MCF 10A (cell line): Measurements from ENCODE around the gene RELL1. TPM values are rescaled to one million over a fixed set of nuclear protein-coding genes. Genes with fewer than 3 reads are reported as not detected.

Experiments used
- BruUV-seq: library from RNA; stranded (reverse); fragments of 400-500 nt; replicated peaks from 2 replicates; lab custom pipeline; 2021; lab: Mats Ljungman, UMichigan
- CTCF ChIA-PET: fragments of 300-600 bp; sonication (Branson Sonifier 250); formaldehyde crosslinking; extraction: SDS; loops from one replicate; lab custom pipeline; 2021; ENCODE audit warnings: antibody characterized with exemption, inconsistent platforms; lab: Yijun Ruan, JAX
- POLR2A ChIA-PET: fragments of 300-600, 350-650 bp; sonication (Branson Sonifier 250); formaldehyde crosslinking; extraction: SDS; loops from one replicate; lab custom pipeline; 2020; ENCODE audit warnings: antibody characterized with exemption, inconsistent platforms; lab: Yijun Ruan, JAX
- DNase-seq: peaks from one replicate; pipeline ENCODE4 v3.0.0-alpha.2; 2018; ENCODE audit not compliant: unreplicated experiment
- H3K27ac Mint-ChIP-seq: one replicate; pipeline ENCODE4 v1.8.0; 2022; ENCODE audit warnings: mild to moderate bottlenecking, low read depth, mixed read lengths; ENCODE audit not compliant: unreplicated experiment
- H3K27me3 Mint-ChIP-seq: one replicate; pipeline ENCODE4 v1.8.0; 2022; ENCODE audit warnings: mixed read lengths; ENCODE audit not compliant: insufficient read depth, unreplicated experiment
- H3K36me3 Mint-ChIP-seq: one replicate; pipeline ENCODE4 v1.8.0; 2022; ENCODE audit warnings: mild to moderate bottlenecking, moderate library complexity, mixed read lengths; ENCODE audit not compliant: insufficient read depth, unreplicated experiment
- H3K4me1 Mint-ChIP-seq: one replicate; pipeline ENCODE4 v1.8.0; 2022; ENCODE audit warnings: mixed read lengths; ENCODE audit not compliant: insufficient read depth, unreplicated experiment
- H3K4me3 Mint-ChIP-seq: one replicate; pipeline ENCODE4 v1.8.0; 2022; ENCODE audit warnings: mild to moderate bottlenecking, moderate library complexity, mixed read lengths; ENCODE audit not compliant: unreplicated experiment
- H3K9me3 Mint-ChIP-seq: one replicate; pipeline ENCODE4 v1.8.0; 2022; ENCODE audit warnings: mixed read lengths; ENCODE audit not compliant: unreplicated experiment
- intact Hi-C: fragments of 100-400 bp; cut with micrococcal nuclease; formaldehyde crosslinking; loops from 2 replicates; pipeline ENCODE4 v1.14.1; 2022
- total RNA-seq: library from RNA; stranded (reverse); gene quantifications from 2 replicates; pipeline ENCODE4 v1.2.3, GENCODE V29; 2022
- TF ChIP-seq, protein P1 (sequence below): fragments of 200-600 bp; IDR thresholded peaks from one replicate; pipeline ENCODE4 v1.8.0; 2022; ENCODE audit warnings: antibody characterized with exemption, mild to moderate bottlenecking; ENCODE audit not compliant: unreplicated experiment

RELL1 gene
- total RNA-seq, 1 experiment from 2014 or later: 28.6 TPM

DNA sequence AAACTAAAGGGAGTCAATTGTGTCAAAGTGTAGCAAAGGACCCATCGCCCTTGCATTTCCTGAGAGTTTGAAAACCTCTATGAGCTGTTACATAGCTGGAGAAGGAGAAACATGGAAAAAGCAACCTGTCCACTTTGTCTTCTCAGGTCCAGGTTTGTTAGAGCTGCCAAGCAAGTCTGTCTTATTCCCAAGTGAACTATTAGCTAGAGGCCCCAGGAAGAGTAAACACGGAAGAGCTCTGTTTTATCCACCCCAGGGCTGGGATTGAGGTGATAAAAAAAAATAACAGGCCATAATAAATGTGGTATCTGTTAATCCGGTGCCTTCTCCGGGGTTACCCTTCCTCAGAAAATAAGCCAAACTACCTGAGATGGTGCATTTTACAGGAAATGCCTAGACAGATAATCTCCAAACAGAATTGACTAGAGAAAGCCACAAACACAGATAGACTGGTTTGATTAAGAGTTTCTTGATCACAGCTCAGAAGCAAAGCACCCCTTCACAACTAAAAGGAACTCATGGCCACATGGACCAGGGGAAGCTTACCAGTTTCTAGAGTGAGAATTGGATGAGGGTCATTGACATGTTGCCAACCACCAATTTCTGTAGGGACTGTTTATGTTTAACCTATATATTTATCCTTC is 35.9 kb upstream of the RELL1 start:
- Mint-ChIP-seq H3K27ac (no peak overlapping the region), H3K4me3 (no peak overlapping the region), H3K27me3 (no peaks in the 10 kb centered on the region), H3K36me3 (no peaks in the 10 kb centered on the region), H3K4me1 (peaks cover 22% of the 10 kb centered on the region), H3K9me3 (no peaks in the 10 kb centered on the region)
- DNase-seq: no peak
- intact Hi-C loops: no loop called here
- BruUV-seq: no TSS peak
- TF ChIP-seq, protein P1, sequence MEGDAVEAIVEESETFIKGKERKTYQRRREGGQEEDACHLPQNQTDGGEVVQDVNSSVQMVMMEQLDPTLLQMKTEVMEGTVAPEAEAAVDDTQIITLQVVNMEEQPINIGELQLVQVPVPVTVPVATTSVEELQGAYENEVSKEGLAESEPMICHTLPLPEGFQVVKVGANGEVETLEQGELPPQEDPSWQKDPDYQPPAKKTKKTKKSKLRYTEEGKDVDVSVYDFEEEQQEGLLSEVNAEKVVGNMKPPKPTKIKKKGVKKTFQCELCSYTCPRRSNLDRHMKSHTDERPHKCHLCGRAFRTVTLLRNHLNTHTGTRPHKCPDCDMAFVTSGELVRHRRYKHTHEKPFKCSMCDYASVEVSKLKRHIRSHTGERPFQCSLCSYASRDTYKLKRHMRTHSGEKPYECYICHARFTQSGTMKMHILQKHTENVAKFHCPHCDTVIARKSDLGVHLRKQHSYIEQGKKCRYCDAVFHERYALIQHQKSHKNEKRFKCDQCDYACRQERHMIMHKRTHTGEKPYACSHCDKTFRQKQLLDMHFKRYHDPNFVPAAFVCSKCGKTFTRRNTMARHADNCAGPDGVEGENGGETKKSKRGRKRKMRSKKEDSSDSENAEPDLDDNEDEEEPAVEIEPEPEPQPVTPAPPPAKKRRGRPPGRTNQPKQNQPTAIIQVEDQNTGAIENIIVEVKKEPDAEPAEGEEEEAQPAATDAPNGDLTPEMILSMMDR: no peak
- ChIA-PET POLR2A (interaction anchor here (0.7 kb wide), 1 partner anchor 521 kb away, joined by 3 read pairs; no protein-coding TSS in a partner anchor), CTCF (interaction anchor here (0.8 kb wide), 1 partner anchor 16 kb away, joined by 3 read pairs; no protein-coding TSS in a partner anchor)

DNA sequence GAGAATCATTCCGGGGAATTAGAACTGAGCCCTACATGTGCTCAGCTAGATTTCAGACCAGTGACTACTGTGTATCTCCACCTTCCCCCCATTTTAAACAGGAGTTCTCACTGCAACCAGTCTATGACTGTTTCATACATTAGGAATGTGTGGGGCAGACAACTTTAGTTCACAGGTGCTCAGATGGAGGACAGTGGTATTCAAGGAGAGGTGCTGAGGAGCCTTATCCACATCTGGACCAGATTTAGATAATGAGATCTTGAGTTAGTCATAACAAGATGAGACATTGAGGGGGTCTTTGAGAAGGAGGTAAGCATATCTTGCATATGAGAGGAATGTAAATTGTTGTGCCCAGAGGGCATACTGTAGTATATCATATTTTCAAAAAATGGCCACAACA is 32.8 kb upstream of the RELL1 start:
- Mint-ChIP-seq H3K36me3 (no peaks in the 10 kb centered on the region), H3K27ac (no peak overlapping the region), H3K4me1 (peaks cover 27% of the 10 kb centered on the region), H3K4me3 (no peak overlapping the region), H3K27me3 (no peaks in the 10 kb centered on the region), H3K9me3 (no peaks in the 10 kb centered on the region)
- CTCF ChIA-PET: interaction anchor here (0.6 to 0.8 kb wide), 2 partner anchors 44 to 266 kb away, joined by 5 to 6 read pairs; a partner anchor contains a TSS
- TF ChIP-seq, protein P1: no peak
- no TSS peak for BruUV-seq
- POLR2A ChIA-PET: no interaction called here
- DNase-seq: no peak
- intact Hi-C loops: no loop called here

DNA sequence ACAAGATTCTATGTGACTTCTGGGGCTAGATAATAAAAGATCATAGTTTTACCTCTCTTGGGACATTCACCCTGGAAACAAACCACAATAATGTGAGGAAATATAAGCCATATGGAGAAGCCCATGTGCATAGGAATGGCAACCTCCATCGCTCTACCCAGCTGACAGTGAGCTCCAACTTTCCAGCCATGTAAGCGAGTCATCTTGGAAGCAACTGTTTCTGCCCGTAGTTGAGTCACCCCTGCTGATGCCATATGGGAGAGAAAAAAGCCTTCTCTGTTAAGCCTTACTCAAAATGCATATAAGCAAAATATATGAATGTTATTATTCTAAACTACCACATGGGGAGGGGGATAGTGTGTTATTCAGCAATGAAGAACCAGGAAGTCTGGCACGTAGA is 31.4 kb upstream of the RELL1 start:
- peak; percentile 51 for DNase-seq

DNA sequence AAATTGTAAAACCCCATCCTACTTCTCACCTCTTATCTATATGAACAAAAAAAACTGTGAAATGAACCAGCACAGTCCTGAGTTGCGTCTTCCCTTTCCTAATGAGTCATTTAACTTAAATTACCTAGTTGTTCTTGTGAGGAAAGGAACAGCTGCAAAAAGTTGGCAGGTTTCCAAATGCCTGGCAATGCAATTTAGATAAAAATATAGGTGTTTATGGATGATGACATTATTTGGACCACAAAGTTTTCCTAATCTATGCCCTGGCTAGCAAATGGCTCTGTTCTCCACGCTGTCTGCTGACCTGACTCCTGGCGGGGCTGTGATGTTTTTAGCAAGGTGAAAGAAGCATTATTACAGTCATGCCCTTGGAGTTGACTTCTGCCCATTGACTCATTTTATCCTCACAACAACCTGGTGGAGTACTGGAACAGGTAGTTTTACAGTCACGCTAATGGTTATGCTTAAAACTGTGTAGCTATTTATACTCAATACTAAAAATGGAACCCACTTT is 29.8 kb upstream of the RELL1 start:
- TF ChIP-seq, protein P1: no peak
- peak; percentile 77 for DNase-seq
- Mint-ChIP-seq H3K4me1 (peaks cover 27% of the 10 kb centered on the region), H3K36me3 (no peaks in the 10 kb centered on the region), H3K4me3 (no peak overlapping the region), H3K9me3 (no peaks in the 10 kb centered on the region), H3K27ac (peak overlapping the region; percentile 74), H3K27me3 (no peaks in the 10 kb centered on the region)
- intact Hi-C loops: no loop called here
- POLR2A ChIA-PET: interaction anchor here (0.6 to 1.5 kb wide), 8 partner anchors 11 to 94 kb away, joined by 3 to 6 read pairs (median 3); no protein-coding TSS in a partner anchor
- BruUV-seq: no TSS peak
- CTCF ChIA-PET: interaction anchor here (0.6 to 0.8 kb wide), 3 partner anchors 55 to 416 kb away, joined by 4 read pairs; no protein-coding TSS in a partner anchor

More for the DNA sequence above, 31.4 kb upstream of the RELL1 start:
- Mint-ChIP-seq H3K4me3 (no peak overlapping the region), H3K4me1 (peaks cover 27% of the 10 kb centered on the region), H3K9me3 (no peaks in the 10 kb centered on the region), H3K27me3 (no peaks in the 10 kb centered on the region), H3K27ac (no peak overlapping the region), H3K36me3 (no peaks in the 10 kb centered on the region)
- TF ChIP-seq, protein P1: no peak
- BruUV-seq: no TSS peak
- intact Hi-C loops: no loop called here
- ChIA-PET POLR2A (interaction anchor here (0.9 to 1.7 kb wide), 5 partner anchors 31 to 69 kb away, joined by 3 to 5 read pairs (median 3); partner anchors contain the start of gene RELL1), CTCF (interaction anchor here (0.6 to 2.4 kb wide), 5 partner anchors 9 to 836 kb away, joined by 3 to 12 read pairs (median 4); no protein-coding TSS in a partner anchor)
